Measurements from ENCODE around the gene SLC27A3.

The SLC27A3 gene

GRCh38 chr1:153795330-153795837 lies 20.2 kb downstream of the SLC27A3 start:
- no peak overlapping the region for H3K4me3 ChIP-seq (ENCODE audit: control insufficient read depth, low read depth, low read length)
- no peak for DNase-seq (ENCODE audit: low read depth)
- TF ChIP-seq CTCF (IDR thresholded peaks at IDR 0.05; ENCODE audit: control insufficient read depth, insufficient read depth, low read depth, low read length, missing control alignments): no peak

- no peak for TF ChIP-seq CTCF (IDR thresholded peaks at IDR 0.05; ENCODE audit: control insufficient read depth, insufficient read depth, low read depth, low read length, missing control alignments)
- DNase-seq (ENCODE audit: low read depth): no peak
- no peak overlapping the region for H3K4me3 ChIP-seq (ENCODE audit: control insufficient read depth, low read depth, low read length)
These were observed 21.0 kb downstream of the SLC27A3 start for GRCh38 chr1:153795934-153796785.

GRCh38 chr1:153796786-153797659 lies 21.8 kb downstream of the SLC27A3 start:
- no peak overlapping the region for H3K4me3 ChIP-seq (ENCODE audit: control insufficient read depth, low read depth, low read length)
- peak; percentile 83 for TF ChIP-seq CTCF (IDR thresholded peaks at IDR 0.05; ENCODE audit: control insufficient read depth, insufficient read depth, low read depth, low read length, missing control alignments)
- DNase-seq (ENCODE audit: low read depth): no peak

- TF ChIP-seq CTCF (IDR thresholded peaks at IDR 0.05; ENCODE audit: control insufficient read depth, insufficient read depth, low read depth, low read length, missing control alignments): no peak
- DNase-seq (ENCODE audit: low read depth): no peak
- no peak overlapping the region for H3K4me3 ChIP-seq (ENCODE audit: control insufficient read depth, low read depth, low read length)
These were observed 23.2 kb downstream of the SLC27A3 start for GRCh38 chr1:153798468-153798780.

- no peak for DNase-seq (ENCODE audit: low read depth)
- TF ChIP-seq CTCF (IDR thresholded peaks at IDR 0.05; ENCODE audit: control insufficient read depth, insufficient read depth, low read depth, low read length, missing control alignments): no peak
- H3K4me3 ChIP-seq (ENCODE audit: control insufficient read depth, low read depth, low read length): no peak overlapping the region
These were observed 23.8 kb downstream of the SLC27A3 start for GRCh38 chr1:153799016-153799415.

- no peak overlapping the region for H3K4me3 ChIP-seq (ENCODE audit: control insufficient read depth, low read depth, low read length)
- no peak for TF ChIP-seq CTCF (IDR thresholded peaks at IDR 0.05; ENCODE audit: control insufficient read depth, insufficient read depth, low read depth, low read length, missing control alignments)
- DNase-seq (ENCODE audit: low read depth): no peak
These were observed 24.6 kb downstream of the SLC27A3 start for GRCh38 chr1:153799566-153800465.

Data from AG09309 (cell line).